Left ventricle myocardium inferior (tissue), 1 donor: ENCODE results near the gene SPINK2. TPM values are rescaled to one million over a fixed set of nuclear protein-coding genes. Genes with fewer than 3 reads are reported as not detected.

Source experiments
- DNase-seq: peaks from one replicate; pipeline ENCODE4 v3.0.0-alpha.2; 2020
- H3K27ac ChIP-seq: fragments of 200-600 bp; replicated peaks from 2 replicates; pipeline ENCODE4 v1.8.0; 2021
- H3K27me3 ChIP-seq: fragments of 200-600 bp; 2 replicates; pipeline ENCODE4 v1.8.0; 2021; ENCODE audit warnings: low read depth
- H3K36me3 ChIP-seq: fragments of 200-600 bp; 2 replicates; pipeline ENCODE4 v1.8.0; 2021
- H3K4me1 ChIP-seq: fragments of 200-600 bp; 2 replicates; pipeline ENCODE4 v1.8.0; 2021
- H3K4me3 ChIP-seq: fragments of 200-600 bp; 2 replicates; pipeline ENCODE4 v1.8.0; 2021; ENCODE audit warnings: mild to moderate bottlenecking, moderate library complexity
- H3K9me3 ChIP-seq: fragments of 200-600 bp; replicated peaks from 2 replicates; pipeline ENCODE4 v1.8.0; 2021
- CTCF ChIP-seq: fragments of 200-600 bp; IDR thresholded peaks from 2 replicates; pipeline ENCODE4 v1.8.0; 2021; ENCODE audit warnings: antibody characterized with exemption, mild to moderate bottlenecking, borderline replicate concordance
- intact Hi-C: fragments of 100-400 bp; cut with micrococcal nuclease; formaldehyde crosslinking; loops from one replicate; pipeline ENCODE4 v1.11.0; 2022
- total RNA-seq: library from RNA; stranded (reverse); fragmentation: NEBNext Ultra II Directional; extraction: Animal tissue kit (Norgen Biotek cat#: 25700); gene quantifications from one replicate; pipeline ENCODE4 v1.2.1, GENCODE V29; 2021
- donor health status: DM: no; HTN: yes; CAD: no; lungs with severe emphysema.

SPINK2 gene
- total RNA-seq, 1 donor from 2014 or later = 0.80 TPM

DNA sequence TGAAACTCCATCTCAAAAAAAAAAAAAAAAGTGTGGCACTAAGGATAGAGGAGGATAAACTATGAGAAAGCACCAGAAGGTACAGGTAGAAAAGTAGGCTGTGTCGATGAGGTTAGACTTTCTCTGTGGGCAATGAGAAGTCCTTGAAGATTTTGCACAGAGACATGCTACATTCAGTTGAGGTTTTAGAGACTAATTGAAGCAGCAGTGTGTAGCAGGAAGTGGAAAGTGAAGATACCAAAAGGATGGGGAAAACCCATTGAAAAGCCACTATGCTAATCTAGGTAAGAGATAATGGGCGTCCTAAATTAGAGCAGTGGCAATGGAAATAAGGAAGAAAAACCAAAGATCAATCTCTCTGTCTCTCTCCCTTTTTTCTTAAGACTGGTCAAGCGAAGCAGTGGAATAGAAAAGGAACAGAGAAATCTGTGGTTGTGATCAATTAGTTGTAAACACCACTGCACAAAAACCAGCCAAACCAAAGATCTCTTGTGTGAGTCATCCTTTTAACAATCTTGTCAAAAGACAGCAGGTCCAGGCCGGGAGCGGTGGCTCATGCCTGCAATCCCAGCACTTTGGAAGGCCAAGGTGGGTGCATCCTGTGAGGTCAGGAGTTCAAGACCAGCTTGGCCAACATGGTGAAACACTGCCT, 3.5 kb downstream of the SPINK2 start:
- Histone ChIP-seq H3K4me3 (no peak overlapping the region), H3K27ac (no peak overlapping the region), H3K9me3 (no peaks in the 10 kb centered on the region), H3K27me3 (peaks cover 42% of the 10 kb centered on the region), H3K4me1 (peaks cover 8% of the 10 kb centered on the region), H3K36me3 (no peaks in the 10 kb centered on the region)
- intact Hi-C loops = no loop called here
- no peak for TF ChIP-seq CTCF
- DNase-seq = no peak

DNA sequence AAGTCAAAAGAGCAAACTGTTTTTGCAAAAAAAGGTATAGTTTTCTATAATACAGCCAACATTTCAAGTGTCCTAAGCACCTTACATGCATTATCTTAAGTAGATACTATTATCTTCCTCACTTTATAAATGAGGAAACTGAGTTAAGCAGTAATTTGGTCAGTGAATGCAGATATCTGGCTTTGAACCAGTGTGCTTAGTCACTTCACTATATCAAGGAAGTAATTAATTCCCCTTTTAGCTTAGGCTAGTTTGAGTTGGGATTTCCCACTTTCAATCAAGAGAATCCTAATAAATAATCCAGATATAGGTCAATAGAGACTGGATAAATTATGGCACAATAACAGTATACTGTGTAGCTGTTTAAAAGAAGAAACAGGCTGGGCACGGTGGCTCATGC, 14.8 kb downstream of the SPINK2 start:
- Histone ChIP-seq H3K27ac (no peak overlapping the region), H3K27me3 (peaks cover 7% of the 10 kb centered on the region), H3K4me1 (no peaks in the 10 kb centered on the region), H3K9me3 (no peaks in the 10 kb centered on the region), H3K36me3 (no peaks in the 10 kb centered on the region), H3K4me3 (no peak overlapping the region)
- intact Hi-C loops = no loop called here
- DNase-seq = no peak
- no peak for TF ChIP-seq CTCF

- Histone ChIP-seq H3K4me1 (peaks cover 7% of the 10 kb centered on the region), H3K4me3 (no peak overlapping the region), H3K27me3 (no peaks in the 10 kb centered on the region), H3K9me3 (no peaks in the 10 kb centered on the region), H3K36me3 (no peaks in the 10 kb centered on the region), H3K27ac (no peak overlapping the region)
- TF ChIP-seq CTCF = no peak
- intact Hi-C loops = no loop called here
- no peak for DNase-seq
Measured at GRCh38 chr4:56804551-56804950, 16.9 kb downstream of the SPINK2 start.

DNA sequence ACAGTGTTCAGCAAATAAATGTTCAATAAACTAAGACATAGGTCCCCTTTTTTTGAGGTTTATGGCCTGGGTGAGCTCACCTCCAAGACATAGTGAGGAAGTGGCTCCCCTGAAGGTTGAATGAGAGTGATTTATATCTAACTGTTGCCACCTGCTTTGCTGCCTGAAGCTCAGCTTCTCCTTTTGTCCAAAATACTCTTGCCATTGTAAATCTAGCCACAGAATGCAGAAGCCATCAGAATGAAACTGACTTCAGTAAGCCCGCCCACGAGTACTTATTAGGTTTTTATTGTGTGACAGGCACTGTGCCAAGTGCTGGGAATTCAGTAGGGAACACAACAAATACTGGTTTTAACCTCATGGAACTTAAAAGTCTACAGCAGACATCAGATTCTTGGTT, 18.0 kb downstream of the SPINK2 start:
- no peak overlapping the region for H3K27ac ChIP-seq
- H3K27me3 ChIP-seq = no peaks in the 10 kb centered on the region
- H3K4me3 ChIP-seq = no peak overlapping the region
- no peak for TF ChIP-seq CTCF
- no peak for DNase-seq
- intact Hi-C loops = no loop called here
- H3K36me3 ChIP-seq = no peaks in the 10 kb centered on the region
- H3K9me3 ChIP-seq = no peaks in the 10 kb centered on the region
- peaks cover 10% of the 10 kb centered on the region for H3K4me1 ChIP-seq

DNA sequence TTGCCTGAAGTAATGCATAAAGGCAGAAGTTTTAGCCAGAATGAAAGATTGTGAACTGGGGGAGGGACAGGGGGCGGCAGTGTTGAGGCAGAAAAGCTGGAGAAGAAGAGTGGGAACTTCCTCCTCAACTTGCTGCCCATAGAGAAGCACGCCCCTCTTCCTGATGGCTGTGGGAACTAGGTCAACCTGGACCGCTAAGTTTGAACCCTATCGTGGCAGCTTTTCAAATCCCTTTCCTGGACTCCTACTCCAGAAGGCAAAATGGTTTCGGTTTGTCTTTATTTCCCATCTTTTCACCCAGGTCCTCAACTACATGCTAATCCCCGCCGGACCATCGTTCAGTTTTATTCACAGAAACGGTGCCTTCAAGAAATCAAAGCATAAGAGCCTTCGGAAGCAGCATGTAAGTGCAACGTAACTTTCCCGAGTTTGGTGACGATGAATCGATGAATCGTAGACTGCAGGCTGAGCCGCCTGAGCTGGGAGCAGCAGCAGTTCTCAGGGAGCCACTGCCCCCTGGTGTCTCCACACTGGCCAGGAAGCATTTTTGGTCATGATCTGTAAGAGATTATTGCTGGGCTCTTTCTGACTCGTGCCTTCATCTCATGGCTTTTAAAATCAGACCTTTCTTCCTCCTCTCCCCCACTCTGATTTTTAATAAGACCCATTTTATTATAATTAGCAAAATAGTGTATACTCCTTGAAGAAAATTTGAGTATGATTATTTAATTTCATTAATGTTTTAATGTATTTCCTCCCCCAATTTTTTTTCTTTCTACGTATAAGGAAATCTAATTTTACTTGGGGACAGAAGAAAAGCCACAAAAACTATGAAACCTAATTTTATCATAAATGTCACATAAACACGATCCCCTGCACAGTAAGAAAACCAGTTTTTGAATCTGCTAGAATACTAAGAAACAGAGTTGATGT, 21.4 kb downstream of the SPINK2 start:
- TF ChIP-seq CTCF = peak; percentile 94
- peak overlapping the region; percentile 68 for H3K27ac ChIP-seq
- peak overlapping the region; percentile 71 for H3K4me3 ChIP-seq
- H3K27me3 ChIP-seq = no peaks in the 10 kb centered on the region
- intact Hi-C loops = no loop called here
- peak; percentile 83 for DNase-seq
- no peaks in the 10 kb centered on the region for H3K36me3 ChIP-seq
- peaks cover 10% of the 10 kb centered on the region for H3K4me1 ChIP-seq
- no peaks in the 10 kb centered on the region for H3K9me3 ChIP-seq
